Hematopoietic multipotent progenitor cell treated with erythropoietin and hydrocortisone succinate and interleukin-3 and kit ligand, for 17 days (in vitro differentiated cells): ENCODE data around the gene CLDN14.

Experiments used
- DNase-seq: peaks from one replicate; pipeline ENCODE4 v3.0.0-alpha.2; 2015; ENCODE audit warnings: low spot score

Gene CLDN14

GRCh38 chr21:36433059-36433709 is 46.7 kb downstream of the CLDN14 start:
- DNase-seq: no peak

DNA sequence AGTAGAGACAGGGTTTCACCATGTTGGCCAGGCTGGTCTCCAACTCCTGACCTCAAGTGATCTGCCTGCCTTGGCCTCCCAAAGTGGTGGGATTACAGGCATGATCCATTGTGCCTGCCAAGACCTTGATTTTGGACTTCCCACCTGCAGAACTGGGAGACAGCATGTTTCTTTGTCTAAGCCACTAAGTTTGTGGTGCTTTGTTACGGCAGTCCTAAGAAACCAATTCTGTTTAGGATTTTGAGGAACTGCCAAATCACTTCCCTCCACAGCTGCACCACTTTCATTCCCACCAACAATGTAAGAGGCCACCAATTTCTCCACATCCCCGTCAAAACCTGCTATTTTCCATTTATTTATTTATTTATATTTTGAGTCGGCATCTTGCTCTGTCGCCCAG is 48.7 kb downstream of the CLDN14 start:
- no peak for DNase-seq

- DNase-seq: peak; percentile 29
Observed at GRCh38 chr21:36430841-36431240, 49.1 kb downstream of the CLDN14 start.

DNA sequence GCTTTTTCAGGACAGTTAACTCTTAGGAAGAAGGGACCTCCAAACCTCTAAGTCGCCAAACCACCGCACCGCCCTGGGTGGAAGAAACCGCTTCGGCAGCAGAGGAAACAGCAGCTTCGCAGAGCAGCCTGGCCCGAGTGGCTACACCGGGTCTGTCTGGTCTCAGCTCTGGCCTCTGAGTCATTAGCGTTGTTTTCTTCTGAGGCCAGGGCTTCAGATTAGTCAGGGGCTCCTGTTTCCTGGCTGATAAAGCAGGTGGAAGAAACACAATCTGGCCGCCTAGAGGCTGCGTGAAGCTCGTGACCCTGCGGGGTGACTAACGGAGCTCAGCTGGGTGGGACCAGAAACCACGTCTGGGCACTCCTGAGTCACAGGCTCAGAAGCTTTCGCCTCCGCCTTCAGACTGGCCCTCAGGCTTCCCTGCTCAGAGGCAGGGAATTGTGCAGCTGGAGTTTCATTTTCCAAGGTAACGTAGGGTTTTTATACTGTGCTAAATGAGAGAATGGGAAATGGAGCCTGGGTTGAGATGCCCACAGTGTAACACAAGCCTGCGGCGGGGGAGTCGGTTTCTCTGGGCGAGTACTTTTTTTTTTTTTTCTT is 49.9 kb downstream of the CLDN14 start:
- peak; percentile 86 for DNase-seq

DNA sequence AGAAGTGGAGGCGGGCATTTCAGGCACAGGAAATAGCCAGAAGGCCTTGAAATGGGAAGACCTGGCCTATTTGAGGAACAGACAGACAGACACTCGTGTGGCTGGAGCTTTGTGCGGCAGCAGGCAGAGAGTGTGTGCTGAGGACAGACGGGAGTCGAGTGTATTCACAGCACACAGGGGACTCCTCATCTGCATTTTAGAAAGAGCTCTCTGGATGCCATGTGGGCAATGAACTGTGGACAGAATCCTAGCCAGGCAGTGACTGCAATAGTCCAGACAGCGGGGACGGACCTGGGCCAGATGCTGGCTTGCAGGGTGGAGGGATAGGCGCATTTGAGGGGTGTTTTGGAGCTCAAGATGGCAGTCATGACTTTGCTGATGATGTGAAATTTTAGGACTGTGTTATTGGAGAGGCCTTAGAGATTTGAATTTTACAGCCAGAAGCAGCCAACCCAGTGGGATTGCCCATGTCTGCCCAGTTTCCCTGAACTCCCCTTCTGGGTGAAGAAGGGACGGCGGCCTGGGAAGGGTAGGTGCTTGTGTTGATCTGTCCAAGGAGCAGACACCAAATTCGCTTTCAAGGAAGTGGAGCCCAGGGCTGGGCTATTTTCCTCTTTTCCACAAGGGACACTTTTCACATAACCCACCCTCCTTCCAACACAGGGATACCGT is 51.0 kb downstream of the CLDN14 start:
- DNase-seq: peak; percentile 22

DNA sequence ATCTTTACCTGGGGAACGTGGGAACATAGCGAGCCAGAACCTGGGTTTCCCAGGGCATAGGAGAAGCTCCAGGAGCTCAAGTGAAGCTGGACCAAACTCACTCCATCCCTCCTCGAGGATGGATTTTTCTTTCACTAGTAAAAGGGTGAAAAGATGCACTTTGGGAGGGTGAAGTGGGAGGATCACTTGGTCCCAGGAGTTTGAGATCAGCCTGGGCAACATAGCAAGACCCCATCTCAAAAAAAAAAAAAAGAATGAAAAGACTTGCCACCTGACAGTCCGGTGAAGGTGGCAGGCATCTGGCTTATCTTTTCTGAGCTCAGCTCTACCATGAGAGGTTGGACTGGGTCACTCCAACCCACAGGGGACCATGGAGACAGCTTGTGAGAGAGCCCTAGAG is 52.4 kb downstream of the CLDN14 start:
- DNase-seq: no peak

- DNase-seq: no peak
Observed at GRCh38 chr21:36425286-36425685, 54.6 kb downstream of the CLDN14 start.

GRCh38 chr21:36424592-36424991 is 55.3 kb downstream of the CLDN14 start:
- DNase-seq: no peak

DNA sequence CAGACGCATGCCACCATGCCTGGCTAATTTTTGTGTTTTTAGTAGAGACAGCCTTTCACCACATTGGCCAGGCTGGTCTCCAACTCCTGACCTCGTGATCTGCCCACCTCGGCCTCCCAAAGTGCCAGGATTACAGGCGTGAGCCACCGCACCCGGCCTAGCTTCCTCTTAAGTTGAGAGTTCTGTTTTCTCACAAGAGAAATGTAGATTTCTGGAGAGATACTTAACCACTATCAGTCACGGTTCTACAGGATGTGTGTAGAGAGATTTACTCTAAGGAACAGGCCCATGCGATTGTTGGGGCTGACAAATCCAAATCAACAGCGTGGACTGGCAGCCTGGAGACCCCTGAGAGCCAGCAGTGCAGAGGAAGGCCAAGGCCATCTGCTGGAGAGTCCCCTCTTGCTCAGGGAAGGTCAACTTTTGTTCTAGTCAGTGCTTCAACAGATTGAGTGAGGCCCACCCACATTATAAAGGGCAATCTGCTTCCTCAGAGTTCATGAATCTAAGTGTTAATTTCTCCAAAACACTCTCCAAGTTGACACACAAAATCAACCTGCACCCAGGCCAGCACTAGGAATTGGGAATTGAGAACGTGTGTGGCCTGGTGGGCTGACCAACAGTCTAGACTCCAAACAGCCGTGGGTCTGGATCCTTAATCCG is 56.0 kb downstream of the CLDN14 start:
- no peak for DNase-seq

DNA sequence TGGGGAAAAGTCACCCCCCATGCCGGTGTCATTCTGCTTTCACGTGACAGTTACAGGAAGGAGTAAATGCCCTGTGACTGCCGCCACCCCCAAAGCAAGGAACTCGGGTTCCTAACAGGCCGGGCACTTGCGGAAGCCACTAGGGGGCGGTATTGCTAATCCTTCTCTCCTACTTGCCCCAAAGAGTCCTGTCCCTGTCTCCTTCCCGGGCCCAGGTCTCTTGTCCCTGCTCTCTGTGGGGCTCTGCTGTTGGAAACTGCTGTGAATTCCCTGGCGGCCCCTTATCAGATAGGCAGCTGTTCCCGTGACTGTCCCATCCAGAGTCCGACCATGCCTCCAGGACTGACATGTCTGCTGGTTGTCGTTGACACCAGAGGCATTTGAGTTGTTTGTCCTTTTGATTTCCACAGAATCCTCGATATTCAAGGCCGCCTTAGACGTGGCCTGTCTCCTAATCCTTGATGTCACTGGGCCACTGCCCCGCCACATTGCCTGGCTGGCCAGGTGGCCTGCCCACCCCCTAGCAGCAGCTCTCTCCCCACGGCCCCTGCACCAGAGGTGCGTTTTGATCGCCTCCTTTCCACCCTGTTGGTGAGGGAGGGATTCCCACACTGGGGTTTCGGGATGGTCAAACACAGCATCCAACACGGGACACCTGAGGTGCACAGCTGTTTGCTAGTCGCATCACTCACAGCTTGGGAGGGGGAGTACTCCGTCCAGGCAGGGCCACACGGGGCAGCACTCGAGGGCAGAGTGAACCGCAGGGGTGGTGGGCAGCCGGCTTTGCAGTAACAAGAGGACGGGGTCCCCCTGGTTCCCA is 57.4 kb downstream of the CLDN14 start:
- DNase-seq: peak; percentile 77

DNA sequence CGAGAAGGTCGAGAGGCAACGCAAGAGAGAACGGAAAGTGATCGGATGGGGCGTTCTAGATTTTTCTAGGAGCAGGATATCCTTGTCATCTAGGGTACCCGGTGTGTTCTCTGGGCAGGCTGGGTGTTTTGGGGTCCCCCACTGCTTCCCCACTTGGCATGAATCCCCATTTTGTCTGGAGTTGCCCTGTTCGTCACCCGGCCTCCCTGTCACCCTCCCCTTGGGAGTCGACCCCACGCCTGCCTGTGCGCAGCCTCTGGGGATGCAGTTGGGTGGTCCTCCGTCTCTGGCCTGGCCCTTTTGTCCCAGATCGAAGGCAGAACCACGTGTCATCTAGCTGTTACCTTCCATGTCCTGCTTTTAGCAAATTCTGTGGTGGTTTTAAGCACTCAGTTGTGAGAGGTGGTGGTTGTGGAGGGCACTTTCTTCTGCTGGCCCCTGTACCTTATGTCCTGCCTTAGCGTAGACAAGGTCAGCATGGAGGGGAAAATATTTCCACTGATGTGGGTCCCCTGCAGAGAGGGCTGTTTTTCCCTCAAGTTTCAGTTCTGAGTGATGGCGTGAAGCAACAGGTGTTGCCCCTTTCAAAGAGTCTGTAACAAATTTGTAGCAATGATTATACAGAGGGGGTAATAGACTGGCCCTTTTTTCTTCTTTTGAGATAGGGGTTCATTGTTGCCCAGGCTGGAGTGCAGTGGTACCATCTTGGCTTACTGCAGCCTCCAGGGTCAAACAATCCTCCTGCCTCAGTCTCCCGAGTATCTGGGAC is 59.2 kb downstream of the CLDN14 start:
- no peak for DNase-seq

DNA sequence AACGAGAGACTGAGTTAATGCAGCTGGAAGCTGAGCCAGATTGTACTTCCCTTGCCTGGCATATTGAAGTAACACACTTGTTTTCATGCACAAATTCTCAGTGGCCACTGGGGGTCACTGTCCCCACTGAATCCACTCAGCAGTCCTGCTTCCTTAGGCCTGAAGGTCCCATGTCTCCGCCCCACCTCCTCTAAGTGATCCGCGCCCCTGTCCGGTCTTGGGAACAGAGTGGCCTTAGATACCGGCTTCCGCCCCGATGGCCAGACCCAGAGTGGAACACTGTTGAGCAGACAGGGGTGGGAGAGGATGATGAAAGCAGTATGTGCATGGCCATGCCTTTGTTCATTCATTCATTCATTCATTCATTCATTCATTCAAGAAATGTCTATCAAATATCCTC is 59.9 kb downstream of the CLDN14 start:
- peak; percentile 72 for DNase-seq

- DNase-seq: no peak
Observed at GRCh38 chr21:36419241-36419640, 60.7 kb downstream of the CLDN14 start.

DNA sequence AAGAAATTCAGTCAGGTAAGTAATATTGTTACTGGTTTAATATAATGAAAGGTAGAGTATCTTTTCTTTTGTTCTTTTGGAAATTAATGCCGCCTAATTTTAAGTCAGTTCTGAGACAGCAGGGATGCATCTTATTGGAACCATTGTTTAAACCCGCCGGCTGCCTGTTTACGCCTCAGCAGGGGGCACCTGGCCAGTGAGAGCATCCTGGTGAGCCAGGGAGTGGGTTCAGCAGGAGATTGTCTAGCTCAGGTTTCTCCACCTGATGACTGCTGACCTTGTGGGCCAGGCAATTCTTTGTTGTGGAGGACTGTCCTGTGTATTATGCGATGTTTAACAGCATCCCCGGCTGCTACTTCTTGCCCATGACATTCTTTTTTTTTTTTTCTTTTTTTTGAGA is 64.5 kb downstream of the CLDN14 start:
- no peak for DNase-seq

DNA sequence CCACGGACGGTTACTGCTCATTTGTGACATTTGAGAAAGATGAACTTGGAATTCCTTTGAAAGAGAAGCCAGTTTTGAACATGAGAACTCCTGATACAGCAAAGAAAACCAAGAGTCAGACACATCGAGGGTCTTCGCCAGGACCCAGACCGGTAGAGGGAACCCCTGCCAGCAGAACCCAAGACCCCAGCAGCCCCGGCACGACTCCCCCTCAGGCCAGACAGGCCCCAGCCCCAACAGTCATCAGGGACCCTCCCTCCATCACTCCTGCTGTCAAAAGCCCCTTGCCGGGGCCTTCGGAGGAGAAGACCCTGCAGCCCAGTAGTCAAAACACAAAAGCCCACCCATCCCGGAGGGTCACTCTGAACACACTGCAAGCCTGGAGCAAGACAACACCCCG is 67.0 kb downstream of the CLDN14 start:
- no peak for DNase-seq

DNA sequence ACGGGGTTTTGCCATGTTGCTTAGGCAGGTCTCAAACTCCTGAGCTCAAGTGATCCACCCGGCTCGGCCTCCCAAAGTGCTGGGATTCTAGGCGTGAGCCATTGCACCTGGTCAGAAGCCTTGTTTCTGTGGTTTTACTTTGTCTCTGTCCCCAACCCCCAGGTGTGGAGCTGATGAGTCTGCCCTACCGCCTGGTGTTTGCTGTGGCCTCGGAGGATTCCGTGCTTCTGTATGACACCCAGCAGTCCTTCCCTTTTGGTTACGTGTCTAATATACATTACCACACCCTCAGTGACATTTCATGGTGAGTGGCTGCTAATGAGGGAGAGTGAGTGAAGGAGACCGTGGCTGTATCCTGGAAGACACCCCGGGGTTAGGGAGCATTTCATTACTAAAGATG is 68.6 kb downstream of the CLDN14 start:
- no peak for DNase-seq
